CD4-positive, alpha-beta T cell (primary cell): ENCODE measurements around the gene SLMAP. TPM values are rescaled to one million over a fixed set of nuclear protein-coding genes. Genes with fewer than 3 reads are reported as not detected.
A peak's percentile ranks its signal among the peaks of the same experiment; 100 is the strongest.

Experiments
- ATAC-seq: fragments of 200-7000 bp; cut with Tn5 transposase; one replicate; pipeline ENCODE4 v1.10.0; 2022; ENCODE audit warnings: mild to moderate bottlenecking; ENCODE audit not compliant: poor library complexity
- CTCF ChIA-PET: fragments of 350-600 bp; sonication (Branson Sonifier 250); formaldehyde crosslinking; loops from one replicate; lab custom pipeline; 2021; ENCODE audit warnings: antibody characterized with exemption, inconsistent platforms; lab: Charles Lee
- POLR2A ChIA-PET: fragments of 350-600 bp; sonication (Branson Sonifier 250); formaldehyde crosslinking; loops from one replicate; lab custom pipeline; 2021; ENCODE audit warnings: antibody characterized with exemption, inconsistent platforms; lab: Charles Lee
- DNase-seq, 14 experiments: peaks; one replicate each; pipeline ENCODE4 v3.0.0-alpha.2; 2013 to 2020; ENCODE audit warnings: mixed read lengths in 2 of 14
- H3K27ac ChIP-seq, 2 donors: one replicate each; pipeline versions ENCODE4 v1.5.1 to v1.7.0; 2013; ENCODE audit warnings: low read length in 2 of 2, low read depth in 1 of 2, mild to moderate bottlenecking in 1 of 2
- H3K27me3 ChIP-seq, 2 experiments: 1 replicate in 1 of 2; 2 replicates in 1 of 2; pipeline versions ENCODE4 v1.6.1 to v1.7.0; 2013; ENCODE audit warnings: low read length in 2 of 2, control low read depth in 1 of 2, mild to moderate bottlenecking in 1 of 2, moderate library complexity in 1 of 2; ENCODE audit not compliant: insufficient read depth in 2 of 2, control insufficient read depth in 1 of 2
- H3K36me3 ChIP-seq: one replicate; pipeline ENCODE4 v1.6.1; 2013; ENCODE audit warnings: low read length, control low read depth; ENCODE audit not compliant: insufficient read depth
- H3K4me1 ChIP-seq: one replicate; pipeline ENCODE4 v1.6.1; 2013; ENCODE audit warnings: low read length, control low read depth; ENCODE audit not compliant: insufficient read depth
- H3K4me3 ChIP-seq: one replicate; pipeline ENCODE4 v1.5.1; 2013; ENCODE audit warnings: mild to moderate bottlenecking, low read length, moderate library complexity
- H3K9me3 ChIP-seq, 2 experiments: 1 replicate in 1 of 2; 2 replicates in 1 of 2; pipeline versions ENCODE4 v1.6.1 to v1.7.0; 2013; ENCODE audit warnings: low read length in 2 of 2, mild to moderate bottlenecking in 2 of 2, control low read depth in 1 of 2, moderate library complexity in 1 of 2; ENCODE audit not compliant: control insufficient read depth in 1 of 2, insufficient read depth in 1 of 2
- H3K27ac Mint-ChIP-seq: one replicate; pipeline ENCODE4 v1.8.0; 2020; ENCODE audit warnings: mixed read lengths
- H3K27me3 Mint-ChIP-seq: one replicate; pipeline ENCODE4 v1.8.0; 2021; ENCODE audit warnings: mixed read lengths
- H3K36me3 Mint-ChIP-seq: one replicate; pipeline ENCODE4 v1.8.0; 2021; ENCODE audit warnings: low read depth, mixed read lengths
- H3K4me1 Mint-ChIP-seq: one replicate; pipeline ENCODE4 v1.8.0; 2021; ENCODE audit warnings: low read depth, mixed read lengths
- H3K4me3 Mint-ChIP-seq: one replicate; pipeline ENCODE4 v1.8.0; 2020; ENCODE audit warnings: mild to moderate bottlenecking, mixed read lengths
- H3K9me3 Mint-ChIP-seq: one replicate; pipeline ENCODE4 v1.8.0; 2020; ENCODE audit warnings: mixed read lengths
- intact Hi-C, 2 experiments: fragments of 100-400 bp; cut with DNase I in 1 of 2; cut with micrococcal nuclease in 1 of 2; formaldehyde crosslinking; loops; one replicate each; pipeline versions ENCODE4 v1.15.1 to v1.9.0; 2023 to 2025; cut with DNase I, micrococcal nuclease
- total RNA-seq, 174 experiments: library from RNA in 2 of 174; stranded (reverse) in 2 of 174; gene quantifications; one replicate each; pipeline ENCODE4 v1.2.3 and lab custom pipeline; 2021 to 2026
- TF ChIP-seq, protein P1 (sequence below): fragments of 200-600 bp; IDR thresholded peaks from one replicate; pipeline ENCODE4 v1.8.0; 2022; ENCODE audit warnings: antibody characterized with exemption, mild to moderate bottlenecking

The SLMAP gene
- total RNA-seq, 2 experiments from 2014 or later: 51.3 to 52.2 TPM

GRCh38 chr3:57966829-57967228, 210.7 kb downstream of the SLMAP start:
- Histone ChIP-seq H3K27me3 (no peaks in the 10 kb centered on the region), H3K4me3 (no peak overlapping the region), H3K9me3 (peaks cover 0 to 13% of the 10 kb centered on the region in 2 experiments), H3K27ac (no peak overlapping the region), H3K36me3 (no peaks in the 10 kb centered on the region), H3K4me1 (peaks cover 21% of the 10 kb centered on the region)
- Mint-ChIP-seq H3K36me3 (no peaks in the 10 kb centered on the region), H3K9me3 (peaks cover 6% of the 10 kb centered on the region), H3K27me3 (no peaks in the 10 kb centered on the region), H3K4me3 (no peak overlapping the region), H3K4me1 (peaks cover 17% of the 10 kb centered on the region), H3K27ac (no peak overlapping the region)
- DNase-seq (no peak), ATAC-seq (no peak)
- intact Hi-C loops: no loop called here
- ChIA-PET CTCF (no interaction called here), POLR2A (no interaction called here)
- TF ChIP-seq, protein P1, sequence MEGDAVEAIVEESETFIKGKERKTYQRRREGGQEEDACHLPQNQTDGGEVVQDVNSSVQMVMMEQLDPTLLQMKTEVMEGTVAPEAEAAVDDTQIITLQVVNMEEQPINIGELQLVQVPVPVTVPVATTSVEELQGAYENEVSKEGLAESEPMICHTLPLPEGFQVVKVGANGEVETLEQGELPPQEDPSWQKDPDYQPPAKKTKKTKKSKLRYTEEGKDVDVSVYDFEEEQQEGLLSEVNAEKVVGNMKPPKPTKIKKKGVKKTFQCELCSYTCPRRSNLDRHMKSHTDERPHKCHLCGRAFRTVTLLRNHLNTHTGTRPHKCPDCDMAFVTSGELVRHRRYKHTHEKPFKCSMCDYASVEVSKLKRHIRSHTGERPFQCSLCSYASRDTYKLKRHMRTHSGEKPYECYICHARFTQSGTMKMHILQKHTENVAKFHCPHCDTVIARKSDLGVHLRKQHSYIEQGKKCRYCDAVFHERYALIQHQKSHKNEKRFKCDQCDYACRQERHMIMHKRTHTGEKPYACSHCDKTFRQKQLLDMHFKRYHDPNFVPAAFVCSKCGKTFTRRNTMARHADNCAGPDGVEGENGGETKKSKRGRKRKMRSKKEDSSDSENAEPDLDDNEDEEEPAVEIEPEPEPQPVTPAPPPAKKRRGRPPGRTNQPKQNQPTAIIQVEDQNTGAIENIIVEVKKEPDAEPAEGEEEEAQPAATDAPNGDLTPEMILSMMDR: no peak

GRCh38 chr3:57967590-57967989, 211.5 kb downstream of the SLMAP start:
- H3K4me1 Mint-ChIP-seq: peaks cover 24% of the 10 kb centered on the region
- TF ChIP-seq, protein P1: no peak
- peaks cover 6% of the 10 kb centered on the region for H3K9me3 Mint-ChIP-seq
- peaks cover 21% of the 10 kb centered on the region for H3K4me1 ChIP-seq
- H3K36me3 Mint-ChIP-seq: no peaks in the 10 kb centered on the region
- peak in 11 of 14 experiments; percentile 1 to 65 (median 20) for DNase-seq
- H3K27me3 Mint-ChIP-seq: no peaks in the 10 kb centered on the region
- H3K27me3 ChIP-seq: no peaks in the 10 kb centered on the region
- no peak overlapping the region for H3K4me3 Mint-ChIP-seq
- ATAC-seq: no peak
- CTCF ChIA-PET: no interaction called here
- intact Hi-C loops: no loop called here
- H3K27ac Mint-ChIP-seq: no peak overlapping the region
- peaks cover 0 to 13% of the 10 kb centered on the region in 2 experiments for H3K9me3 ChIP-seq
- no peaks in the 10 kb centered on the region for H3K36me3 ChIP-seq
- POLR2A ChIA-PET: no interaction called here
- H3K4me3 ChIP-seq: no peak overlapping the region
- no peak overlapping the region for H3K27ac ChIP-seq

- H3K4me3 Mint-ChIP-seq: no peak overlapping the region
- intact Hi-C loops: no loop called here
- no peaks in the 10 kb centered on the region for H3K27me3 Mint-ChIP-seq
- no peak overlapping the region for H3K4me3 ChIP-seq
- H3K36me3 Mint-ChIP-seq: no peaks in the 10 kb centered on the region
- H3K9me3 Mint-ChIP-seq: peaks cover 6% of the 10 kb centered on the region
- H3K27me3 ChIP-seq: no peaks in the 10 kb centered on the region
- H3K4me1 ChIP-seq: peaks cover 21% of the 10 kb centered on the region
- DNase-seq: no peak
- H3K9me3 ChIP-seq: peaks cover 0 to 13% of the 10 kb centered on the region in 2 experiments
- no peaks in the 10 kb centered on the region for H3K36me3 ChIP-seq
- H3K4me1 Mint-ChIP-seq: peaks cover 24% of the 10 kb centered on the region
- POLR2A ChIA-PET: interaction anchor here (0.6 kb wide), 1 partner anchor 103 kb away, joined by 3 read pairs; no protein-coding TSS in a partner anchor
- TF ChIP-seq, protein P1: no peak
- CTCF ChIA-PET: no interaction called here
- H3K27ac ChIP-seq: no peak overlapping the region
- ATAC-seq: no peak
- no peak overlapping the region for H3K27ac Mint-ChIP-seq
These were observed 212.4 kb downstream of the SLMAP start for GRCh38 chr3:57968501-57968900.
